ENCODE measurements around the gene MAML2.

The MAML2 gene

DNA sequence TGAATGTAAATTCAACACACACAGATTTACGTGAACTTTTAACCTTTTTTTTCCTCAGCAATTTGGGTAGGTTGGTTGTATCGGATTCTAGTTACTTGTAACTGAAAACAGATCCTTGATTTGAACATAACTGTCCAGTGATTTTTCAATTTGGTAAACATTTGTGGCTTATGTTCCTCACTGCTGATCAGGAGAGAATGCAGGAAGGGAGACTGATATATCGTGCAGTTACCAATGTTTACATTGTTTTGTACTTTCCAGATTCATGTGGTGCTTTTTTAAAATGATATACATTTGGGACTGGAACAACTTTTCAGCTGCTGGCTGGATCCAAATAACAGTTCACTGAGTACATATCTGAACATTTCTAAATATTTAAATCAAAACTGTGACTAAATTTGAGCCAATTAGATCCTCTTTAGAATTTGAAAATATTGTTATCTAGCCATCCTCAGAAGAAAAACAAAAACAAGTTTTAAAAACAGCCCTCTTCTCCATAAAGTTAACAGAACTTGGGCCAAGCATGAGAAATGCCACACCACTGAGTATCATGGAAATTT is 334.8 kb downstream of the MAML2 start:
- no peak overlapping the region for H3K4me3 ChIP-seq (ENCODE audit: control insufficient read depth in 1 of 7, extremely low read depth in 1 of 7, insufficient read depth in 4 of 7, low read depth in 2 of 7, low read length in 6 of 7)
- no peak overlapping the region for H3K27ac ChIP-seq (ENCODE audit: insufficient read depth in 1 of 2, low read depth in 1 of 2, low read length in 2 of 2, poor library complexity in 1 of 2, severe bottlenecking in 2 of 2)
- DNase-seq = no peak
- ChIA-PET CTCF (interaction anchor here (1.0 to 1.8 kb wide), 3 partner anchors 9 to 335 kb away, joined by 3 to 6 read pairs (median 4); partner anchors contain the start of gene MAML2), POLR2A (no interaction called here)
- H3K27me3 ChIP-seq (replicated peaks in 2 of 5; ENCODE audit: control insufficient read depth in 4 of 5, insufficient read depth in 5 of 5, low read length in 4 of 5) = no peaks in the 10 kb centered on the region
- H3K4me1 ChIP-seq (ENCODE audit: control extremely low read depth in 1 of 4, control insufficient read depth in 4 of 4, insufficient read depth in 4 of 4, low read length in 3 of 4) = peaks cover 5 to 18% (median 11%) of the 10 kb centered on the region in 4 experiments
- H3K36me3 ChIP-seq (ENCODE audit: control insufficient read depth in 4 of 4, insufficient read depth in 4 of 4, low read length in 3 of 4) = no peaks in the 10 kb centered on the region
- H3K9me3 ChIP-seq (ENCODE audit: control extremely low read depth in 1 of 5, control insufficient read depth in 4 of 5, insufficient read depth in 2 of 5, low read depth in 1 of 5, low read length in 4 of 5) = peaks cover 0 to 2% (median 0%) of the 10 kb centered on the region in 5 experiments
- 17% methylated on average over 1 of the region's 3 CpGs for WGBS (ENCODE audit: insufficient coverage)

DNA sequence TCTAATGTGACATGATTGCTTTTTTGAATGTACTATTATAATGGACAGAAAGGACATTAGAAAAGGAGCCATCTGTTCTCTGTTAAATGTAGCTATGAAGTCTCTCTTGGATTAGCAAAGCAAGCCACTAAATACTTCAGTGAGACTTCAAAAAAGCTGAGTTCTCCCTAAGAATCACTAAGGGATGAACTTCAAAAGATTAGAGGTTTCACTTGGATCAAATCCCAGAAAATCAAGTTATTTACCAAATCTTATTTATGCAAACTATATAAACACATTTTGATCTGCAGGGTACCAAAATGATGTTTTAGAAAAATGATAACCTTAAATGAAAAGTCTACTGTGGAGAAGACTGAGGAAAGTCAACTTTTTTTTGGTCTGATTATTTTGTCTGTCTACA is 337.0 kb downstream of the MAML2 start:
- no peak overlapping the region for H3K27ac ChIP-seq (ENCODE audit: insufficient read depth in 1 of 2, low read depth in 1 of 2, low read length in 2 of 2, poor library complexity in 1 of 2, severe bottlenecking in 2 of 2)
- POLR2A ChIA-PET = no interaction called here
- no peaks in the 10 kb centered on the region for H3K4me1 ChIP-seq (ENCODE audit: control extremely low read depth in 1 of 4, control insufficient read depth in 4 of 4, insufficient read depth in 4 of 4, low read length in 3 of 4)
- CTCF ChIA-PET = no interaction called here
- no peaks in the 10 kb centered on the region for H3K27me3 ChIP-seq (replicated peaks in 2 of 5; ENCODE audit: control insufficient read depth in 4 of 5, insufficient read depth in 5 of 5, low read length in 4 of 5)
- DNase-seq = no peak
- H3K36me3 ChIP-seq (ENCODE audit: control insufficient read depth in 4 of 4, insufficient read depth in 4 of 4, low read length in 3 of 4) = no peaks in the 10 kb centered on the region
- no peak overlapping the region for H3K4me3 ChIP-seq (ENCODE audit: control insufficient read depth in 1 of 7, extremely low read depth in 1 of 7, insufficient read depth in 4 of 7, low read depth in 2 of 7, low read length in 6 of 7)
- peaks cover 0 to 2% (median 0%) of the 10 kb centered on the region in 5 experiments for H3K9me3 ChIP-seq (ENCODE audit: control extremely low read depth in 1 of 5, control insufficient read depth in 4 of 5, insufficient read depth in 2 of 5, low read depth in 1 of 5, low read length in 4 of 5)

DNA sequence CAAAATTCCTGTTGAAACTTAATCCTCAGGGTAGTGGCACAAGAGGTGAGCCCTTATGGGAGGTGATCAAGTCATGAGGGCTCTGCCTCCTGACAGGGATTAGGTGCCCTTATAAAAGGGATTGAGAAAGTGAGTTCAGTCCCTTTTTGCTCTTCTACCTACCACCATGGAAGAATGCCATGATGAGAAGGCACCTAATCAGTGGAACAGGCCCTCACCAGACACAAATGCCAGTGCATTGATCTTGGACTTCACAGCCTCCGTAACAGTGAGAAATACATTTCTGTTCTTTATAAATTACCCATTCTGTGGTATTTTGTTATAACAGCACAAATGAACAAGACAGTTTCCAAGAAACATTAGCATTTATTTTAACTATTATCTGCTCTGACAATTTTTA is 338.1 kb downstream of the MAML2 start:
- Histone ChIP-seq H3K9me3 (ENCODE audit: control extremely low read depth in 1 of 5, control insufficient read depth in 4 of 5, insufficient read depth in 2 of 5, low read depth in 1 of 5, low read length in 4 of 5) (peaks cover 0 to 2% (median 0%) of the 10 kb centered on the region in 5 experiments), H3K27ac (ENCODE audit: insufficient read depth in 1 of 2, low read depth in 1 of 2, low read length in 2 of 2, poor library complexity in 1 of 2, severe bottlenecking in 2 of 2) (no peak overlapping the region), H3K4me3 (ENCODE audit: control insufficient read depth in 1 of 7, extremely low read depth in 1 of 7, insufficient read depth in 4 of 7, low read depth in 2 of 7, low read length in 6 of 7) (no peak overlapping the region), H3K4me1 (ENCODE audit: control extremely low read depth in 1 of 4, control insufficient read depth in 4 of 4, insufficient read depth in 4 of 4, low read length in 3 of 4) (no peaks in the 10 kb centered on the region), H3K36me3 (ENCODE audit: control insufficient read depth in 4 of 4, insufficient read depth in 4 of 4, low read length in 3 of 4) (no peaks in the 10 kb centered on the region), H3K27me3 (replicated peaks in 2 of 5; ENCODE audit: control insufficient read depth in 4 of 5, insufficient read depth in 5 of 5, low read length in 4 of 5) (no peaks in the 10 kb centered on the region)
- CTCF ChIA-PET = no interaction called here
- WGBS (ENCODE audit: insufficient coverage) = no CpG with 5 or more reads among the region's 1 CpG
- no peak for DNase-seq
- POLR2A ChIA-PET = no interaction called here

DNA sequence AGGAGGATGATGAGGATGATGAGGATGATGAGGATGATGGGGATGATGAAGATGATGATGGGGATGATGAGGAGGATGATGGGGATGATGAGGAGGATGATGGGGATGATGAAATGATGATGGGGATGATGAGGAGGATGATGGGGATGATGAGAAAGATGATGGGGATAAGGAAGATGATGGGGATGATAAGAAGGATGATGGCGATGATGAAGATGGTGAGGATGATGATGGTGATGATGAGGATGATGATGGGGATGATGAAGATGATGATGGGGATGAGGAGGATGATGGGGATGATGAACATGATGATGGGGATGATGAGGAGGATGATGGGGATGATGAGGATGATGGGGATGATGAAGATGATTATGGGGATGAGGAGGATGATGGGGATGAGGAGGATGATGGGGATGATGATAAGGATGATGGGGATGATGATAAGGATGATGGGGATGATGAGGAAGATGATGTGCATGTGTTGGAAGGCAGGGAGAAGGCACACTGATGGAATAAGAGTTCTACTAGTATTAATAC is 340.2 kb downstream of the MAML2 start:
- Histone ChIP-seq H3K27me3 (replicated peaks in 2 of 5; ENCODE audit: control insufficient read depth in 4 of 5, insufficient read depth in 5 of 5, low read length in 4 of 5) (no peaks in the 10 kb centered on the region), H3K36me3 (ENCODE audit: control insufficient read depth in 4 of 4, insufficient read depth in 4 of 4, low read length in 3 of 4) (no peaks in the 10 kb centered on the region), H3K4me3 (ENCODE audit: control insufficient read depth in 1 of 7, extremely low read depth in 1 of 7, insufficient read depth in 4 of 7, low read depth in 2 of 7, low read length in 6 of 7) (no peak overlapping the region), H3K27ac (ENCODE audit: insufficient read depth in 1 of 2, low read depth in 1 of 2, low read length in 2 of 2, poor library complexity in 1 of 2, severe bottlenecking in 2 of 2) (no peak overlapping the region), H3K9me3 (ENCODE audit: control extremely low read depth in 1 of 5, control insufficient read depth in 4 of 5, insufficient read depth in 2 of 5, low read depth in 1 of 5, low read length in 4 of 5) (peaks cover 0 to 2% (median 0%) of the 10 kb centered on the region in 5 experiments), H3K4me1 (ENCODE audit: control extremely low read depth in 1 of 4, control insufficient read depth in 4 of 4, insufficient read depth in 4 of 4, low read length in 3 of 4) (no peaks in the 10 kb centered on the region)
- no peak for DNase-seq
- POLR2A ChIA-PET = no interaction called here
- CTCF ChIA-PET = interaction anchor here (0.7 kb wide), 1 partner anchor 341 kb away, joined by 3 read pairs; no protein-coding TSS in a partner anchor
- 100% methylated on average over 1 of the region's 1 CpG for WGBS (ENCODE audit: insufficient coverage)

DNA sequence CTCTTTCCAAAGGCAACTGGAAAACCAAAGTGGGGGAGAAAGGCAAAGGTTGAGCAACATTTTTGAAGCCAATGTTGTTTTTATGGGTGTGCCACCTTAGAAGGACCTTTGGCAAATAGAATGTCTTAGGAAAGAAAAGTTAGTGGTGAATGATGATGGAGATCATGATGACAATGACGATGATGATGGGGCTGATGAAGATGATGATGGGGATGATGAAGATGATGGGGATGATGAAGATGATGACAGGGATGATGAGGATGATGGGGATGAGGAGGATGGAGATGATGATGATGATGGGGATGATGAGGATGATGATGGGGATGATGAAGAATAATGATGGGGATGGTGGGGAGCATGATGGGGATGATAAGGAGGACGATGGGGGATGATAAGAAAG is 340.7 kb downstream of the MAML2 start:
- WGBS (ENCODE audit: insufficient coverage) = 97% methylated on average over 2 of the region's 2 CpGs
- no peak for DNase-seq
- peaks cover 0 to 2% (median 0%) of the 10 kb centered on the region in 5 experiments for H3K9me3 ChIP-seq (ENCODE audit: control extremely low read depth in 1 of 5, control insufficient read depth in 4 of 5, insufficient read depth in 2 of 5, low read depth in 1 of 5, low read length in 4 of 5)
- no peaks in the 10 kb centered on the region for H3K27me3 ChIP-seq (replicated peaks in 2 of 5; ENCODE audit: control insufficient read depth in 4 of 5, insufficient read depth in 5 of 5, low read length in 4 of 5)
- H3K27ac ChIP-seq (ENCODE audit: insufficient read depth in 1 of 2, low read depth in 1 of 2, low read length in 2 of 2, poor library complexity in 1 of 2, severe bottlenecking in 2 of 2) = no peak overlapping the region
- CTCF ChIA-PET = no interaction called here
- POLR2A ChIA-PET = no interaction called here
- no peaks in the 10 kb centered on the region for H3K36me3 ChIP-seq (ENCODE audit: control insufficient read depth in 4 of 4, insufficient read depth in 4 of 4, low read length in 3 of 4)
- H3K4me3 ChIP-seq (ENCODE audit: control insufficient read depth in 1 of 7, extremely low read depth in 1 of 7, insufficient read depth in 4 of 7, low read depth in 2 of 7, low read length in 6 of 7) = no peak overlapping the region
- H3K4me1 ChIP-seq (ENCODE audit: control extremely low read depth in 1 of 4, control insufficient read depth in 4 of 4, insufficient read depth in 4 of 4, low read length in 3 of 4) = no peaks in the 10 kb centered on the region

DNA sequence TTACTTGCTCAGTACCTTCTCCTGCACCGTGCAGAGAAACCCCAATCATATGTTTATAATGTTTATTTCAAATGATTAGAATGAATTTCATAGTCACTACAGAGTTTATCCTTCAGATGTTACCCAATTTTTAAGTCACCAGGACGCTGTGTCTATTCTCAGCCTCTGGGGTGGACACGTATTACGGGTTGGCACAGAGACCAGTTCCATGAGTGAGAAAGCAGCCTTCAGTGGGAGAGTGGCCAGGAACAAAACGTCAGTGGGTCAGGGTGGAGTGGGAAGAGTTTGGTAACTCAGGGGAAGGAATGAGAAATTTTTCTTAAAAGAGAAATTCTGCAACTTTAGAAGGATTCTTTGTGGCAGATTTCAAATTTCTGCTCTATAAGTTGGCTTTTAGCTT is 342.0 kb downstream of the MAML2 start:
- ChIA-PET CTCF (interaction anchor here (0.8 to 1.1 kb wide), 3 partner anchors 13 to 362 kb away, joined by 3 read pairs; no protein-coding TSS in a partner anchor), POLR2A (no interaction called here)
- 96% methylated on average over 4 of the region's 5 CpGs for WGBS (ENCODE audit: insufficient coverage)
- Histone ChIP-seq H3K36me3 (ENCODE audit: control insufficient read depth in 4 of 4, insufficient read depth in 4 of 4, low read length in 3 of 4) (no peaks in the 10 kb centered on the region), H3K4me1 (ENCODE audit: control extremely low read depth in 1 of 4, control insufficient read depth in 4 of 4, insufficient read depth in 4 of 4, low read length in 3 of 4) (no peaks in the 10 kb centered on the region), H3K27ac (ENCODE audit: insufficient read depth in 1 of 2, low read depth in 1 of 2, low read length in 2 of 2, poor library complexity in 1 of 2, severe bottlenecking in 2 of 2) (no peak overlapping the region), H3K4me3 (ENCODE audit: control insufficient read depth in 1 of 7, extremely low read depth in 1 of 7, insufficient read depth in 4 of 7, low read depth in 2 of 7, low read length in 6 of 7) (no peak overlapping the region), H3K9me3 (ENCODE audit: control extremely low read depth in 1 of 5, control insufficient read depth in 4 of 5, insufficient read depth in 2 of 5, low read depth in 1 of 5, low read length in 4 of 5) (peaks cover 0 to 2% (median 0%) of the 10 kb centered on the region in 5 experiments), H3K27me3 (replicated peaks in 2 of 5; ENCODE audit: control insufficient read depth in 4 of 5, insufficient read depth in 5 of 5, low read length in 4 of 5) (no peaks in the 10 kb centered on the region)
- DNase-seq = no peak

DNA sequence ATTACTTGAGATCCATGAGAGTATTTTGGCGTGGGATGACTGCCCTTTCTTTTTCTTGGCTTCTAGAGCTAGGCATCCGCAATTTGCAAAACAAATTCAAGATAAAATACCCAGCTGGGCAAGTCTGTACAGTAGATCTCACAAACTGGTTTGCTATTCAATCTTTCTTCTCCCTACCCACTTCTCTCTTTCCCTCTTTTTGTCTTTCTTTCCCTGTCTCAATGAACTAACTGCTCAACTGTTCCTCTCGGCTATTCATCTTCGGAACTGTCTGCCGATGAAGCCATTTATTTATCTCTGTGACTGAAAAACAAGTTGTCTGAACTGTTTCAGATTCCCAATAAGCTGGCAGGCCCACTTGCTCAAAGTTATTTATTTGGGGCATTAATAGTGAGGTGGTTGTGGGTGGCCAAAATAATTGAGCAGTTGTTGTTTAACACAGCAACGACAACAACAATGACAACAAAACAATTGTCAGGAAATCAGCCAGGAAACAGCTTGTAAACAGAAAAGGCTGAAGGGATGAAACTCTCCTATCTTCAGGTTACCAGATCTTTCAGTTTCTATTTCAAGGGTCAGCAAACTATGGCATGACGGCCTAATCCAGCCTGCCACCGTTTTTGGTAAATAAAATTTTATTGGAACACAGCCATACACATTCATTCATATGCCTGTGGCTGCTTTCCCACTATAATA is 343.1 kb downstream of the MAML2 start:
- ChIA-PET CTCF (interaction anchor here (0.6 to 1.3 kb wide), 3 partner anchors 8 to 343 kb away, joined by 3 to 4 read pairs (median 3); partner anchors contain the start of gene MAML2), POLR2A (interaction anchor here (0.6 kb wide), 1 partner anchor 192 kb away, joined by 3 read pairs; no protein-coding TSS in a partner anchor)

More for the DNA sequence above, 343.1 kb downstream of the MAML2 start:
- Histone ChIP-seq H3K27me3 (replicated peaks in 2 of 5; ENCODE audit: control insufficient read depth in 4 of 5, insufficient read depth in 5 of 5, low read length in 4 of 5) (no peaks in the 10 kb centered on the region), H3K27ac (ENCODE audit: insufficient read depth in 1 of 2, low read depth in 1 of 2, low read length in 2 of 2, poor library complexity in 1 of 2, severe bottlenecking in 2 of 2) (no peak overlapping the region), H3K4me3 (ENCODE audit: control insufficient read depth in 1 of 7, extremely low read depth in 1 of 7, insufficient read depth in 4 of 7, low read depth in 2 of 7, low read length in 6 of 7) (no peak overlapping the region), H3K9me3 (ENCODE audit: control extremely low read depth in 1 of 5, control insufficient read depth in 4 of 5, insufficient read depth in 2 of 5, low read depth in 1 of 5, low read length in 4 of 5) (peaks cover 0 to 2% (median 0%) of the 10 kb centered on the region in 5 experiments), H3K4me1 (ENCODE audit: control extremely low read depth in 1 of 4, control insufficient read depth in 4 of 4, insufficient read depth in 4 of 4, low read length in 3 of 4) (no peaks in the 10 kb centered on the region), H3K36me3 (ENCODE audit: control insufficient read depth in 4 of 4, insufficient read depth in 4 of 4, low read length in 3 of 4) (no peaks in the 10 kb centered on the region)
- WGBS (ENCODE audit: insufficient coverage) = 79% methylated on average over 6 of the region's 8 CpGs
- DNase-seq = peak in 2 of 3 donors; percentile 5 to 32
